Left lung (tissue), 10 donors: ENCODE results near the gene FAN1. TPM values are rescaled to one million over a fixed set of nuclear protein-coding genes. Genes with fewer than 3 reads are reported as not detected.

Experiments used
- ATAC-seq: fragments of 200-7000 bp; cut with Tn5 transposase; one replicate; pipeline ENCODE4 v1.9.1; 2020; ENCODE audit warnings: moderate library complexity
- DNase-seq, 4 donors: peaks; one replicate each; pipeline ENCODE4 v3.0.0-alpha.2; 2013 to 2020
- H3K27ac ChIP-seq, 2 donors: fragments of 200-600 bp; sonication (generic) in 1 of 2; one replicate each; pipeline versions ENCODE4 v1.5.0 to v1.8.0; 2020 to 2021
- H3K27me3 ChIP-seq, 2 donors: fragments of 200-600 bp; sonication (generic) in 1 of 2; one replicate each; pipeline versions ENCODE4 v1.5.0 to v1.8.0; 2020 to 2021
- H3K36me3 ChIP-seq, 2 donors: fragments of 200-600 bp; sonication (generic) in 1 of 2; one replicate each; pipeline versions ENCODE4 v1.5.0 to v1.8.0; 2020 to 2021
- H3K4me1 ChIP-seq, 2 donors: fragments of 200-600 bp; one replicate each; pipeline ENCODE4 v1.8.0; 2021
- H3K4me3 ChIP-seq, 2 donors: fragments of 200-600 bp; sonication (generic) in 1 of 2; one replicate each; pipeline versions ENCODE4 v1.5.0 to v1.8.0; 2020 to 2021; ENCODE audit warnings: mild to moderate bottlenecking in 1 of 2
- H3K9me3 ChIP-seq, 2 donors: fragments of 200-600 bp; sonication (generic) in 1 of 2; one replicate each; pipeline versions ENCODE4 v1.5.0 to v1.8.0; 2020 to 2021
- intact Hi-C, 2 donors: fragments of 100-400 bp; cut with DNase I; formaldehyde crosslinking; loops; one replicate each; pipeline versions ENCODE4 v1.11.2 to v1.14.2; 2022
- polyA plus RNA-seq, 6 donors: library from polyadenylated mRNA; unstranded; fragments of 120-200 nt; gene quantifications; one replicate each; pipeline ENCODE4 v1.2.1, GENCODE V29; 2013; ENCODE audit not compliant: insufficient read length in 6 of 6
- total RNA-seq, 2 donors: library from RNA; stranded (reverse); fragmentation: NEBNext Ultra II Directional; extraction: Animal tissue kit (Norgen Biotek cat#: 25700); gene quantifications; one replicate each; pipeline ENCODE4 v1.2.1, GENCODE V29; 2021
- TF ChIP-seq, protein P1 (sequence below), 2 donors: fragments of 200-600 bp; sonication (generic) in 1 of 2; IDR thresholded peaks; one replicate each; pipeline versions ENCODE4 v1.5.0 to v1.8.0; 2021; ENCODE audit warnings: antibody characterized with exemption in 2 of 2
- donor health status: DM: no; HTN: yes; CAD: no.
- donor health status: DM: no; HTN: no; CAD: no.

Gene FAN1
- total and polyA plus RNA-seq, 8 donors = 17.1 to 33.6 (median 32.0) TPM

DNA sequence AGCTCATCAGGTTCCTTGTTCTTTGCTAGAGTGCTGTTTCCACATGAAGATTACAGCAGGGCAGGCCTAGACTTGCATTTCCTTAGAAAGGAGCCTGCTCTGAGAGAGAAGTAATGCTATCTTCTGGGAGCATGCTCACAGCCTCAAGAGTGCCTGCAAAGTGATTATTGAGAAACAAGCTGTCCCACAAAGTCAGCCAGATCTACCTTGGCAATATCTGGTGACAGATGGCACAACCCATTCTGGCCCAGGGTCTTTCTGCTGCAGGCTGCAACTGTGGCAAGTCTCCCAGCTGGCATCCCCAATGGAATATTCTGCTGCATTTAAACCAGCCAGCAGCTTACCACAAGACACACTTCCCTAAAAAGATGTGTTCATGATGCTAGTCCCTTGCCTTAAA, 58.4 kb downstream of the FAN1 start:
- TF ChIP-seq, protein P1, sequence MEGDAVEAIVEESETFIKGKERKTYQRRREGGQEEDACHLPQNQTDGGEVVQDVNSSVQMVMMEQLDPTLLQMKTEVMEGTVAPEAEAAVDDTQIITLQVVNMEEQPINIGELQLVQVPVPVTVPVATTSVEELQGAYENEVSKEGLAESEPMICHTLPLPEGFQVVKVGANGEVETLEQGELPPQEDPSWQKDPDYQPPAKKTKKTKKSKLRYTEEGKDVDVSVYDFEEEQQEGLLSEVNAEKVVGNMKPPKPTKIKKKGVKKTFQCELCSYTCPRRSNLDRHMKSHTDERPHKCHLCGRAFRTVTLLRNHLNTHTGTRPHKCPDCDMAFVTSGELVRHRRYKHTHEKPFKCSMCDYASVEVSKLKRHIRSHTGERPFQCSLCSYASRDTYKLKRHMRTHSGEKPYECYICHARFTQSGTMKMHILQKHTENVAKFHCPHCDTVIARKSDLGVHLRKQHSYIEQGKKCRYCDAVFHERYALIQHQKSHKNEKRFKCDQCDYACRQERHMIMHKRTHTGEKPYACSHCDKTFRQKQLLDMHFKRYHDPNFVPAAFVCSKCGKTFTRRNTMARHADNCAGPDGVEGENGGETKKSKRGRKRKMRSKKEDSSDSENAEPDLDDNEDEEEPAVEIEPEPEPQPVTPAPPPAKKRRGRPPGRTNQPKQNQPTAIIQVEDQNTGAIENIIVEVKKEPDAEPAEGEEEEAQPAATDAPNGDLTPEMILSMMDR (IDR thresholded peaks at IDR 0.05) = no peak

DNA sequence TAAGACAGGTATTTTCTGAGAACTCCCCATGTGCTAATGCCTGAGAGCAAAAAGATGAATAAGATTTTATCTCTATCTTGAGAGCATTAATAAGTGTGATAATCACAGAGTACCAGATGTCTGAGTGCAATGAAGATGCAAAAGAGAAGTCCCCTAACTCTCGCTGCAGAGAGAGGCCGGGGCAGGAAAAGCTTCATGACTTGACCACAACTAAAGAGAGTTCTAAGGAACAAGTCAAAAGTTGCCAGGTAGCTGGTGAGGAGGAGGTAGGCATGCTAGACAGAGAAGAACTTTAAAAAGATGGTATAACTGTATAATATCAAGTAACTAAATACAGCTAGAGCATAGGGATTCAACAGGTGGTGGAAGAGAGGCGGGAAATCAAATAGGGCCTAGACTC, 58.9 kb downstream of the FAN1 start:
- H3K9me3 ChIP-seq = no peaks in the 10 kb centered on the region
- TF ChIP-seq, protein P1 (IDR thresholded peaks at IDR 0.05) = no peak
- intact Hi-C loops = no loop called here
- no peaks in the 10 kb centered on the region for H3K4me1 ChIP-seq
- no peak for DNase-seq
- no peak for ATAC-seq
- H3K27me3 ChIP-seq = no peaks in the 10 kb centered on the region
- no peak overlapping the region for H3K4me3 ChIP-seq
- no peak overlapping the region for H3K27ac ChIP-seq
- H3K36me3 ChIP-seq = peaks cover 0 to 88% of the 10 kb centered on the region in 2 donors

More for the DNA sequence above, 58.4 kb downstream of the FAN1 start:
- Histone ChIP-seq H3K4me1 (no peaks in the 10 kb centered on the region), H3K36me3 (peaks cover 0 to 89% of the 10 kb centered on the region in 2 donors), H3K9me3 (no peaks in the 10 kb centered on the region), H3K4me3 (no peak overlapping the region), H3K27me3 (no peaks in the 10 kb centered on the region), H3K27ac (no peak overlapping the region)
- ATAC-seq (no peak), DNase-seq (no peak)
- intact Hi-C loops = no loop called here

GRCh38 chr15:30963681-30964080, 60.0 kb downstream of the FAN1 start:
- TF ChIP-seq, protein P1 (IDR thresholded peaks at IDR 0.05) = no peak
- no peak for ATAC-seq
- DNase-seq = no peak
- no peak overlapping the region for H3K4me3 ChIP-seq
- no peaks in the 10 kb centered on the region for H3K27me3 ChIP-seq
- H3K27ac ChIP-seq = no peak overlapping the region
- intact Hi-C loops = no loop called here
- H3K36me3 ChIP-seq = peaks cover 0 to 85% of the 10 kb centered on the region in 2 donors
- no peaks in the 10 kb centered on the region for H3K4me1 ChIP-seq
- H3K9me3 ChIP-seq = no peaks in the 10 kb centered on the region

GRCh38 chr15:30969724-30970123, 66.0 kb downstream of the FAN1 start:
- no peak for DNase-seq
- intact Hi-C loops = no loop called here
- Histone ChIP-seq H3K27ac (no peak overlapping the region), H3K4me1 (no peaks in the 10 kb centered on the region), H3K36me3 (peaks cover 0 to 66% of the 10 kb centered on the region in 2 donors), H3K9me3 (no peaks in the 10 kb centered on the region), H3K27me3 (no peaks in the 10 kb centered on the region), H3K4me3 (no peak overlapping the region)
- TF ChIP-seq, protein P1 (IDR thresholded peaks at IDR 0.05) = no peak
- ATAC-seq = no peak

GRCh38 chr15:30973379-30973778, 69.7 kb downstream of the FAN1 start:
- ATAC-seq (no peak), DNase-seq (no peak)
- Histone ChIP-seq H3K9me3 (no peaks in the 10 kb centered on the region), H3K4me3 (no peak overlapping the region), H3K27me3 (no peaks in the 10 kb centered on the region), H3K27ac (no peak overlapping the region), H3K4me1 (peaks cover 0 to 10% of the 10 kb centered on the region in 2 donors), H3K36me3 (peaks cover 0 to 51% of the 10 kb centered on the region in 2 donors)
- intact Hi-C loops = no loop called here
- TF ChIP-seq, protein P1 (IDR thresholded peaks at IDR 0.05) = no peak
